ENCODE measurements around the gene GPD1L. TPM values are rescaled to one million over a fixed set of nuclear protein-coding genes. Genes with fewer than 3 reads are reported as not detected.

GPD1L gene
- polyA plus RNA-seq, 1 donor (not counting 4 experiments of a cell fraction or from before 2014, with no cell fraction given), result 4.5 TPM

DNA sequence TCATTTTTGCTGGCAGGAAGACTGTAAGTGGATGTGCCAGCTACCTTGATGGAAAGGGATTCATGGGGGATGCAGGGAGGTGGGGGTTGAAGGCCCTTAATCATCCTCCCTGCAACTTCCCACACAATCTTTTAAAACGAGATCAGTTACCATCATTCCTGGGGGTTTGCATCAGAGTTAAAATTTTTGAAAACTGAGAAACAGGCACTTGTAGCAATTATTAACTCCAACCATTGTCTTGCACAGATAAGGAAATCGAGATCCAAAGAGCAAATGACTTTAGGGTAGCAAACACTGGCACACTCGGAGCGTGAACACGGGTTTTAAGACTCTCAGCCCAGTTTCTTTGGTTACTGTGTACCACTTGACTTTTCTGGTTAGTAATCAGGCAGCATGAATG lies 41.9 kb downstream of the GPD1L start:
- H3K27me3 ChIP-seq (ENCODE audit: control insufficient read depth, extremely low read depth, insufficient read depth, low read length), result no peaks in the 10 kb centered on the region
- dilution Hi-C loops (cut with MboI; ENCODE audit: extremely low pct_ligation_motif_present, low sequenced_read_pairs), result loop anchor here (25.0 kb wide), 1 partner anchor 136 kb away; no protein-coding TSS in a partner anchor
- no peak overlapping the region for H3K4me2 ChIP-seq (ENCODE audit: control insufficient read depth, extremely low read depth, insufficient read depth, low read depth, low read length)
- FAIRE-seq (no peak), DNase-seq (ENCODE audit: low read depth, low spot score) (no peak)
- TF ChIP-seq EZH2 (IDR thresholded peaks at IDR 0.05; ENCODE audit: low read length), result no peak
- TF ChIP-seq, protein P1, sequence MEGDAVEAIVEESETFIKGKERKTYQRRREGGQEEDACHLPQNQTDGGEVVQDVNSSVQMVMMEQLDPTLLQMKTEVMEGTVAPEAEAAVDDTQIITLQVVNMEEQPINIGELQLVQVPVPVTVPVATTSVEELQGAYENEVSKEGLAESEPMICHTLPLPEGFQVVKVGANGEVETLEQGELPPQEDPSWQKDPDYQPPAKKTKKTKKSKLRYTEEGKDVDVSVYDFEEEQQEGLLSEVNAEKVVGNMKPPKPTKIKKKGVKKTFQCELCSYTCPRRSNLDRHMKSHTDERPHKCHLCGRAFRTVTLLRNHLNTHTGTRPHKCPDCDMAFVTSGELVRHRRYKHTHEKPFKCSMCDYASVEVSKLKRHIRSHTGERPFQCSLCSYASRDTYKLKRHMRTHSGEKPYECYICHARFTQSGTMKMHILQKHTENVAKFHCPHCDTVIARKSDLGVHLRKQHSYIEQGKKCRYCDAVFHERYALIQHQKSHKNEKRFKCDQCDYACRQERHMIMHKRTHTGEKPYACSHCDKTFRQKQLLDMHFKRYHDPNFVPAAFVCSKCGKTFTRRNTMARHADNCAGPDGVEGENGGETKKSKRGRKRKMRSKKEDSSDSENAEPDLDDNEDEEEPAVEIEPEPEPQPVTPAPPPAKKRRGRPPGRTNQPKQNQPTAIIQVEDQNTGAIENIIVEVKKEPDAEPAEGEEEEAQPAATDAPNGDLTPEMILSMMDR (optimal IDR thresholded peaks at IDR 0.05 in 1 of 3, IDR thresholded peaks at IDR 0.05 in 1 of 3, conservative IDR thresholded peaks at IDR 0.05 in 1 of 3; ENCODE audit: extremely low read depth in 1 of 3, insufficient read depth in 2 of 3, low read length in 3 of 3), result no peak
- H3K9ac ChIP-seq (ENCODE audit: control insufficient read depth, extremely low read depth, insufficient read depth, low read length), result no peak overlapping the region
- no peaks in the 10 kb centered on the region for H3K79me2 ChIP-seq (ENCODE audit: control insufficient read depth, insufficient read depth, low read length)
- no peak overlapping the region for H2AFZ ChIP-seq (ENCODE audit: control insufficient read depth, low read length)
- no peaks in the 10 kb centered on the region for H3K9me1 ChIP-seq (ENCODE audit: control insufficient read depth, extremely low read depth, insufficient read depth, low read length)
- no peaks in the 10 kb centered on the region for H4K20me1 ChIP-seq (ENCODE audit: control insufficient read depth, extremely low read depth, insufficient read depth, low read length)
- no peaks in the 10 kb centered on the region for H3K9me3 ChIP-seq (ENCODE audit: control insufficient read depth, low read depth, low read length)
- H3K4me1 ChIP-seq (ENCODE audit: control insufficient read depth, extremely low read depth, insufficient read depth, low read length), result peaks cover 4% of the 10 kb centered on the region
- no peaks in the 10 kb centered on the region for H3K36me3 ChIP-seq (ENCODE audit: control insufficient read depth in 2 of 2, extremely low read depth in 1 of 2, insufficient read depth in 2 of 2, low read length in 2 of 2)
- no peak overlapping the region for H3K27ac ChIP-seq (ENCODE audit: control insufficient read depth, insufficient read depth, low read length)
- H3K4me3 ChIP-seq (ENCODE audit: control insufficient read depth in 2 of 3, extremely low read depth in 1 of 3, insufficient read depth in 2 of 3, low read depth in 1 of 3, low read length in 3 of 3), result no peak overlapping the region

DNA sequence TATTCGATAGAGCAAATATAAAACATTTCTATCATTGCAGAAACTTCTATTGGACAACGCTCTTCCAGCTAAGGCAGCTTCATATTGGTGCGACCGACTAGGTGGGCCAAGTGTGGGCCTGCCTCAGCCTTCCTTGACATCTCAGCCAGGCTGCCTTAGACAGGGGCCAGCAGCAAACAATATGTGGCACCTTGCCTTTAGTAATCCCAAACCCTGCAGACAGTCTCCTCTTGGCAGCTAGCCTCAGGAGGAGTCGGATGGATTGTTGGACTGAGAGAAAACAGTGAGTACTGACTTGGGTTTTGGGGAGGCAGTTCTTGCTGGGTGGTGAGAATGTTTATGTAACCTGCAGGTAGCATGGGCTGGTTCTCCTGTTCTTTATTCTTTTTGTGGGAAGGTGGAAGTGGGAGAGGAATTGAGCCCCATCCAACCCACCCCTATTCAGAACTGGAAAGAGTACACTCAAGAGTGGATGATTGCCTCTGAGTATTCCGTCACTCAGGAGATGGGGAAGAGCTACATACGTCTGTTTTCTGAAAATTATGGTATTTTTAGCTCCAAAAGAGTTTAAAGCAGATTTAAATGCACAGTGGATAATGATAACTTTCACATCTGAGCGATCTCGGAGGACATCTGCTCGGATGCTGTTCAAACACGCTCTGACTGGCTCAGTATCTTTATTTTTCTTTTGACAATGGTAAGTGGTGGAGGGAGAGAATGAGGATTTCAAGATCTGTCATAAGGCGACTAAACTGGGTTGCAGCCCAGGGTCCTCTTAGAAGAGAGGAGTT lies 47.2 kb downstream of the GPD1L start:
- Histone ChIP-seq H3K27ac (ENCODE audit: control insufficient read depth, insufficient read depth, low read length) (no peak overlapping the region), H3K27me3 (ENCODE audit: control insufficient read depth, extremely low read depth, insufficient read depth, low read length) (no peaks in the 10 kb centered on the region), H3K79me2 (ENCODE audit: control insufficient read depth, insufficient read depth, low read length) (no peaks in the 10 kb centered on the region), H4K20me1 (ENCODE audit: control insufficient read depth, extremely low read depth, insufficient read depth, low read length) (no peaks in the 10 kb centered on the region), H3K9me3 (ENCODE audit: control insufficient read depth, low read depth, low read length) (no peaks in the 10 kb centered on the region), H2AFZ (ENCODE audit: control insufficient read depth, low read length) (no peak overlapping the region), H3K4me1 (ENCODE audit: control insufficient read depth, extremely low read depth, insufficient read depth, low read length) (peaks cover 4% of the 10 kb centered on the region), H3K36me3 (ENCODE audit: control insufficient read depth in 2 of 2, extremely low read depth in 1 of 2, insufficient read depth in 2 of 2, low read length in 2 of 2) (no peaks in the 10 kb centered on the region), H3K4me2 (ENCODE audit: control insufficient read depth, extremely low read depth, insufficient read depth, low read depth, low read length) (no peak overlapping the region), H3K4me3 (ENCODE audit: control insufficient read depth in 2 of 3, extremely low read depth in 1 of 3, insufficient read depth in 2 of 3, low read depth in 1 of 3, low read length in 3 of 3) (no peak overlapping the region), H3K9ac (ENCODE audit: control insufficient read depth, extremely low read depth, insufficient read depth, low read length) (no peak overlapping the region), H3K9me1 (ENCODE audit: control insufficient read depth, extremely low read depth, insufficient read depth, low read length) (no peaks in the 10 kb centered on the region)
- FAIRE-seq (no peak), DNase-seq (ENCODE audit: low read depth, low spot score) (no peak)
- TF ChIP-seq, protein P1 (optimal IDR thresholded peaks at IDR 0.05 in 1 of 3, IDR thresholded peaks at IDR 0.05 in 1 of 3, conservative IDR thresholded peaks at IDR 0.05 in 1 of 3; ENCODE audit: extremely low read depth in 1 of 3, insufficient read depth in 2 of 3, low read length in 3 of 3), result no peak
- no peak for TF ChIP-seq EZH2 (IDR thresholded peaks at IDR 0.05; ENCODE audit: low read length)
- dilution Hi-C loops (cut with MboI; ENCODE audit: extremely low pct_ligation_motif_present, low sequenced_read_pairs), result no loop called here

All from keratinocyte (primary cell).